K562 (cell line): ENCODE measurements around the gene VPS37B. TPM values are rescaled to one million over a fixed set of nuclear protein-coding genes. Genes with fewer than 3 reads are reported as not detected.

ENCODE experiments used
- ATF7 ChIP-seq: fragments of 450-650 bp; IDR thresholded peaks from 2 replicates; pipeline ENCODE4 v1.7.1; 2014; ENCODE audit warnings: mild to moderate bottlenecking, moderate library complexity
- CREB1 ChIP-seq, 2 experiments: sonication (generic) in 1 of 2; formaldehyde crosslinking in 1 of 2; IDR thresholded peaks; 2 replicates each; pipeline versions ENCODE4 v1.6.1 to v1.8.0; 2012 to 2022; ENCODE audit warnings: inconsistent platforms in 1 of 2, mild to moderate bottlenecking in 1 of 2, missing genetic modification reagents in 1 of 2, moderate library complexity in 1 of 2
- EP300 ChIP-seq: IDR thresholded peaks from 2 replicates; pipeline ENCODE4 v1.6.1; 2012; ENCODE audit warnings: low read length, improper control_type of control experiment
- ESRRA ChIP-seq: fragments of 450-650 bp; IDR thresholded peaks from 2 replicates; pipeline ENCODE4 v1.6.1; 2014; ENCODE audit warnings: low read depth, mild to moderate bottlenecking, moderate library complexity, borderline replicate concordance
- GATAD2B ChIP-seq: fragments of 450-650 bp; IDR thresholded peaks from 2 replicates; pipeline ENCODE4 v1.6.1; 2017; ENCODE audit warnings: mild to moderate bottlenecking, borderline replicate concordance
- HCFC1 ChIP-seq: IDR thresholded peaks from 2 replicates; pipeline ENCODE4 v1.6.1; 2012; ENCODE audit warnings: low read depth, low read length, improper control_type of control experiment
- JUN ChIP-seq, 2 experiments: sonication (generic) in 1 of 2; formaldehyde crosslinking in 1 of 2; IDR thresholded peaks; 2 replicates each; pipeline versions ENCODE4 v1.6.1 to v1.8.0; 2012 to 2022; ENCODE audit warnings: borderline replicate concordance in 2 of 2, mild to moderate bottlenecking in 2 of 2, improper control_type of control experiment in 1 of 2, low read depth in 1 of 2, low read length in 1 of 2, missing genetic modification reagents in 1 of 2
- NBN ChIP-seq: fragments of 450-650 bp; IDR thresholded peaks from 2 replicates; pipeline ENCODE4 v1.6.1; 2016; ENCODE audit warnings: low read depth, mild to moderate bottlenecking
- PTTG1 ChIP-seq: fragments of 450-650 bp; IDR thresholded peaks from 2 replicates; pipeline ENCODE4 v1.6.1; 2016; ENCODE audit warnings: low read depth, mild to moderate bottlenecking, missing genetic modification characterization, missing compliant biosample characterization
- SOX6 ChIP-seq: fragments of 450-650 bp; IDR thresholded peaks from 2 replicates; pipeline ENCODE4 v1.6.1; 2014; ENCODE audit warnings: mild to moderate bottlenecking
- TRIM24 ChIP-seq, 2 experiments: fragments of 450-650 bp; IDR thresholded peaks; 2 replicates each; pipeline ENCODE4 v1.6.1; 2016
- ZNF24 ChIP-seq: fragments of 450-650 bp; IDR thresholded peaks from 2 replicates; pipeline ENCODE4 v1.6.1; 2016
- ZNF347 ChIP-seq: fragments of 450-650 bp; formaldehyde crosslinking; IDR thresholded peaks from 2 replicates; pipeline ENCODE4 v1.4.0; 2020; ENCODE audit warnings: low read depth, mild to moderate bottlenecking, moderate library complexity
- polyA plus RNA-seq, 8 experiments: library from polyadenylated mRNA; depleted of rRNA in 4 of 8; stranded (reverse) in 5 of 8; unstranded in 3 of 8; fragments of >200 nt; fragmentation: Nextera tagmentation in 2 of 8; fragmentation: Illumina TruSeq in 1 of 8; extraction: Ambion mirVana in 2 of 8; extraction: Trizol in 1 of 8; gene quantifications; 2 replicates each; pipeline versions ENCODE4 v1.2.1 to v1.2.3, GENCODE V29; 2011 to 2014; ENCODE audit warnings: inconsistent platforms in 1 of 8, missing spikeins in 1 of 8
- total RNA-seq, 7 experiments: library from RNA; depleted of rRNA in 6 of 7; stranded (reverse); fragments of >200 nt in 6 of 7; fragmentation: Illumina TruSeq in 2 of 7; extraction: Trizol in 2 of 7; gene quantifications; 2 replicates each; pipeline versions ENCODE4 v1.2.1 to v1.2.3, GENCODE V29; 2011 to 2021; ENCODE audit warnings: low replicate concordance in 1 of 7
- TF ChIP-seq, protein P1 (sequence below): fragments of 450-650 bp; IDR thresholded peaks from 2 replicates; pipeline ENCODE4 v1.6.1; 2016; ENCODE audit warnings: missing biosample characterization, missing genetic modification characterization
- TF ChIP-seq, protein P2 (sequence below): IDR thresholded peaks from 2 replicates; pipeline ENCODE4 v1.6.1; 2011; ENCODE audit warnings: borderline replicate concordance, low read depth, mild to moderate bottlenecking, moderate library complexity, low read length; ENCODE audit not compliant: insufficient read depth, poor library complexity, severe bottlenecking
- TF ChIP-seq, protein P3 (sequence below), 2 experiments: fragments of 450-650 bp; IDR thresholded peaks; 2 replicates each; pipeline ENCODE4 v1.6.1; 2016; ENCODE audit warnings: mild to moderate bottlenecking in 2 of 2, borderline replicate concordance in 1 of 2, low read depth in 1 of 2, moderate library complexity in 1 of 2

The VPS37B gene
- total and polyA plus RNA-seq, 9 of the 15 experiments (the other 6 are each of a cell fraction or from before 2014, with no cell fraction given) = 0.28 to 37.4 (median 17.9) TPM

DNA sequence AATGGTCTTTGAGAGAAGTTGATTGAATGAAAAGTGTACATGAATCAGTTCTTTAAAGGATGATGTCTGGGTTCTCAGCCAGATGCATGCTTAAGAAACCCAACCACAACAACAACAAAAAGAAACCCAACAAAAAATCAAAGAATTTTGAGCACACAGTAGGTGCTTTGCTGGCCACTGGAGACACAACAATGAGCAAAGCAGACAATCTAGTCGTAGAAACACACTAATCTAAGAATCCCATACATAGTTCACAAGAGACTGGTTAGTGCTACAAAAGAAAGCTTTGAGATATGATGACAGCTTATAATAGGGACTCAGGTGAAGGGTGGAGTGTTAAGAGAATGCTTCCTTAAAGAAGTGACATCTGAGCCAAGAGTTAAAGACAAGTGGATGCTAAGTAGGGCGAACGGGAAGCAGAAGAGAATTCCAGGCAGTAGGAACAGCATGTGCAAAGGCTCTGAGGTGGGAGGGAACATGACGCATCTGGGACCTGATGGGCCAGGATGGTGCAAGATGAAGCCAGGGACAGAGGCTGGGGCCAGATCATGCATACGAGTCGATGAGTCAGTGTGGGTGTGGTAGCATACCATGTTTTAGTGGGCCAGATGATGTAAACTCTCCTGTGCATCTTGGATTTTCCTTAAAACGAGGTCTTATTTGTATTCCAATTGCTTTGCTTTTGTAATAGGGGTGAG, 65.3 kb downstream of the VPS37B start (continued):
- TF ChIP-seq ESRRA = no peak
- peak; percentile 78; the same call in 1 of the 2 replicates for TF ChIP-seq NBN
- TF ChIP-seq HCFC1 = peak; percentile 32; the same call in 1 of the 2 replicates
- TF ChIP-seq, protein P1, sequence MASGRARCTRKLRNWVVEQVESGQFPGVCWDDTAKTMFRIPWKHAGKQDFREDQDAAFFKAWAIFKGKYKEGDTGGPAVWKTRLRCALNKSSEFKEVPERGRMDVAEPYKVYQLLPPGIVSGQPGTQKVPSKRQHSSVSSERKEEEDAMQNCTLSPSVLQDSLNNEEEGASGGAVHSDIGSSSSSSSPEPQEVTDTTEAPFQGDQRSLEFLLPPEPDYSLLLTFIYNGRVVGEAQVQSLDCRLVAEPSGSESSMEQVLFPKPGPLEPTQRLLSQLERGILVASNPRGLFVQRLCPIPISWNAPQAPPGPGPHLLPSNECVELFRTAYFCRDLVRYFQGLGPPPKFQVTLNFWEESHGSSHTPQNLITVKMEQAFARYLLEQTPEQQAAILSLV (tag) = no peak
- no peak for TF ChIP-seq PTTG1
- TF ChIP-seq ZNF347 = no peak
- TF ChIP-seq GATAD2B = no peak
- TF ChIP-seq, protein P2, sequence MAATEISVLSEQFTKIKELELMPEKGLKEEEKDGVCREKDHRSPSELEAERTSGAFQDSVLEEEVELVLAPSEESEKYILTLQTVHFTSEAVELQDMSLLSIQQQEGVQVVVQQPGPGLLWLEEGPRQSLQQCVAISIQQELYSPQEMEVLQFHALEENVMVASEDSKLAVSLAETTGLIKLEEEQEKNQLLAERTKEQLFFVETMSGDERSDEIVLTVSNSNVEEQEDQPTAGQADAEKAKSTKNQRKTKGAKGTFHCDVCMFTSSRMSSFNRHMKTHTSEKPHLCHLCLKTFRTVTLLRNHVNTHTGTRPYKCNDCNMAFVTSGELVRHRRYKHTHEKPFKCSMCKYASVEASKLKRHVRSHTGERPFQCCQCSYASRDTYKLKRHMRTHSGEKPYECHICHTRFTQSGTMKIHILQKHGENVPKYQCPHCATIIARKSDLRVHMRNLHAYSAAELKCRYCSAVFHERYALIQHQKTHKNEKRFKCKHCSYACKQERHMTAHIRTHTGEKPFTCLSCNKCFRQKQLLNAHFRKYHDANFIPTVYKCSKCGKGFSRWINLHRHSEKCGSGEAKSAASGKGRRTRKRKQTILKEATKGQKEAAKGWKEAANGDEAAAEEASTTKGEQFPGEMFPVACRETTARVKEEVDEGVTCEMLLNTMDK = no peak
- TF ChIP-seq, protein P3, sequence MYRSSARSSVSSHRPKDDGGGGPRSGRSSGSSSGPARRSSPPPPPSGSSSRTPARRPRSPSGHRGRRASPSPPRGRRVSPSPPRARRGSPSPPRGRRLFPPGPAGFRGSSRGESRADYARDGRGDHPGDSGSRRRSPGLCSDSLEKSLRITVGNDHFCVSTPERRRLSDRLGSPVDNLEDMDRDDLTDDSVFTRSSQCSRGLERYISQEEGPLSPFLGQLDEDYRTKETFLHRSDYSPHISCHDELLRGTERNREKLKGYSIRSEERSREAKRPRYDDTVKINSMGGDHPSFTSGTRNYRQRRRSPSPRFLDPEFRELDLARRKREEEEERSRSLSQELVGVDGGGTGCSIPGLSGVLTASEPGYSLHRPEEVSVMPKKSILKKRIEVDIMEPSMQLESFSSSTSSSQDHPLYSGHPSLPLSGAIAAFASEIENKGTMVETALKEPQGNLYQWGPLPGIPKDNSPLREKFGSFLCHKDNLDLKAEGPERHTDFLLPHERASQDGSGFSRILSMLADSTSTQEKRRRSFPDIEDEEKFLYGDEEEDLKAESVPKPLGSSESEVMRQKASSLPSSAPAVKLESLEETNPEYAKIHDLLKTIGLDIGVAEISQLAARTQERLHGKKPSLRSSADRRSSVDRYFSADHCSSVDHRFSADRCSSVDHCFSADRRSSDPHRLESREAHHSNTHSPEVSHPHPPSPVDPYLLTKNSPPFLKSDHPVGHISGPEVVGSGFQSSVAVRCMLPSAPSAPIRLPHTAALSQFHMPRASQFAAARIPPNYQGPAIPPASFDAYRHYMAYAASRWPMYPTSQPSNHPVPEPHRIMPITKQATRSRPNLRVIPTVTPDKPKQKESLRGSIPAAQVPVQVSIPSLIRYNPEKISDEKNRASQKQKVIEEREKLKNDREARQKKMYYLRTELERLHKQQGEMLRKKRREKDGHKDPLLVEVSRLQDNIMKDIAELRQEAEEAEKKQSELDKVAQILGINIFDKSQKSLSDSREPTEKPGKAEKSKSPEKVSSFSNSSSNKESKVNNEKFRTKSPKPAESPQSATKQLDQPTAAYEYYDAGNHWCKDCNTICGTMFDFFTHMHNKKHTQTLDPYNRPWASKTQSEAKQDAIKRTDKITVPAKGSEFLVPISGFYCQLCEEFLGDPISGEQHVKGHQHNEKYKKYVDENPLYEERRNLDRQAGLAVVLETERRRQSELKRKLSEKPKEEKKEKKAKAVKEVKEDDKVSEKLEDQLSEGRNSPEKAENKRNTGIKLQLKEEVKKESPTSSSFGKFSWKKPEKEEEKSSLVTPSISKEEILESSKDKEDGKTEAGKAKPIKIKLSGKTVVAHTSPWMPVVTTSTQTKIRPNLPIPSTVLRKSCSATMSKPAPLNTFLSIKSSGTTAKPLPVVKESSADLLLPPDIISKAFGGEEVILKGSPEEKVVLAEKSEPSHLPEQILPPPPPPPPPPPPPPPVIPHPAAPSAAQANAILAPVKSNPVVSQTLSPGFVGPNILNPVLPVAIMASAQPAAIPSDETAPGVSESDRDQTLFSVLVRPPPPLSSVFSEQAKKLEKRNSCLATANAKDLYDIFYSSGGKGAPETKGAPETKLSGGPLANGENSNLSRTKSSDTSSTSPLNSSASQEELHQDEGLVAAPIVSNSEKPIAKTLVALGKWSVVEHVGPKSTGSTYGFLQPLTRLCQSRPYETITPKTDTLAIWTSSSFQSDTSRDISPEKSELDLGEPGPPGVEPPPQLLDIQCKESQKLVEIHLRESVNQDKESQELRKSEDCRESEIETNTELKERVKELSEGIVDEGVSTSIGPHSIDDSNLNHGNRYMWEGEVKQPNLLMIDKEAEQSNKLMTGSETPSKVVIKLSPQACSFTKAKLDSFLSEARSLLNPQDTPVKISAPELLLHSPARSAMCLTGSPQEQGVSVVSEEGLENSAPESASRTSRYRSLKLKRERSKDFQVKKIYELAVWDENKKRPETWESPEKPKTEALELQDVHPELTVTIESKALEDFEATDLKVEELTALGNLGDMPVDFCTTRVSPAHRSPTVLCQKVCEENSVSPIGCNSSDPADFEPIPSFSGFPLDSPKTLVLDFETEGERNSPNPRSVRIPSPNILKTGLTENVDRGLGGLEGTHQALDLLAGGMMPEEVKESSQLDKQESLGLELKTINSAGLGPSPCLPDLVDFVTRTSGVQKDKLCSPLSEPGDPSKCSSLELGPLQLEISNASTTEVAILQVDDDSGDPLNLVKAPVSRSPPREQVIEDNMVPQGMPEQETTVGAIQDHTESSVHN (IDR thresholded peaks at IDR 0.05; ENCODE audit: borderline replicate concordance in 1 of 2, low read depth in 1 of 2) = peak in 1 of 2 experiments; percentile 91; a peak in 2 of 4 replicates
- TF ChIP-seq ATF7 = peak; percentile 79
- no peak for TF ChIP-seq ZNF24
- peak; percentile 77 to 87; a peak in 3 of 4 replicates for TF ChIP-seq TRIM24 (IDR thresholded peaks at IDR 0.05)
- peak; percentile 97 for TF ChIP-seq JUN (IDR thresholded peaks at IDR 0.05; ENCODE audit: borderline replicate concordance, low read depth, low read length)
- peak; percentile 95 for TF ChIP-seq JUN (CRISPR knock-in tag; IDR thresholded peaks at IDR 0.05; ENCODE audit: borderline replicate concordance)
- no peak for TF ChIP-seq CREB1 (IDR thresholded peaks at IDR 0.05)
- TF ChIP-seq CREB1 (CRISPR knock-in tag; IDR thresholded peaks at IDR 0.05) = peak; percentile 60; the same call in 1 of the 2 replicates
- TF ChIP-seq SOX6 = peak; percentile 37; the same call in 1 of the 2 replicates
- TF ChIP-seq EP300 = peak; percentile 48; the same call in 1 of the 2 replicates
